ENCODE measurements around the gene DNAJB6.
A peak's percentile ranks its signal among the peaks of the same experiment; 100 is the strongest.

GRCh38 chr7:157318015-157318706 is 18.6 kb upstream of the DNAJB6 start:
- TF ChIP-seq POLR2A (IDR thresholded peaks at IDR 0.05) (peak; percentile 29), CTCF (IDR thresholded peaks at IDR 0.05) (no peak)
